Activated gamma-delta T cell treated with anti-CD3 and anti-CD28 coated beads, Interleukin-2, amount 50 U/mL, for 16 hours (primary cell): Measurements from ENCODE around the gene HLA-DPA1.

Experiments used
- DNase-seq: peaks from one replicate; pipeline ENCODE4 v3.0.0-alpha.2; 2020; ENCODE audit warnings: low read depth

Gene HLA-DPA1

DNA sequence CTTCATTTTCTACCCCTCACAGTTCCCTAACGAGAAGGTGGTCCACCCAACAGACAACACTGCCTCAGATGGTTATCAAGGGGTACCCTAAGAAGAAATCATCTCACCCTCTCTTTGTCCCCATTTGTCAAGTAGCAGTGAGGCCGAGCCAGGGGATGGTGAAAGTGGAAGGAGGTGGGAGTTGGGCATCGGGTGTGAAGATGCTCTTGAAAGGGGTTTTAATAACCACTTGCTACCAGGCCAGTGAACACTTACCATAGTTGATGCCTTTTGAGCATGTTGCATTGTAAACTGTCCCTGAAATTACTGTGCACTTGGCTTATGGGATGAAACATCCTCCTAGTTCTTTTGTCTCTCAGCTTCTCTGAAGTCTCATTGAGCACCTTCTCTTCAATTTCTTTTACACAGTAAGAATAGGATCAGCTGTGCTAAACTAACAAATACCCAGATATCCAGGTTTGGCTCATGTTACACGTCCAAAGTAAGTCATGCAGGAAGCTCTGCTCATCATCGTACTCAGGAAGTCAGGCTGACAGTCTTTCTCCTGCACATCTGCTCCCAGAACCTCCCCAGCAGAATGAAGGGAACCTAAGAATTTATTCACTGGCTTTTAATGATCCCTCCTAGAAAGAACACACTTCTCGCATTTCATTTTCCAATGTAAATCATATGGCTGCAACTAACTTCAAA, 15.6 kb upstream of the HLA-DPA1 start:
- DNase-seq: no peak

DNA sequence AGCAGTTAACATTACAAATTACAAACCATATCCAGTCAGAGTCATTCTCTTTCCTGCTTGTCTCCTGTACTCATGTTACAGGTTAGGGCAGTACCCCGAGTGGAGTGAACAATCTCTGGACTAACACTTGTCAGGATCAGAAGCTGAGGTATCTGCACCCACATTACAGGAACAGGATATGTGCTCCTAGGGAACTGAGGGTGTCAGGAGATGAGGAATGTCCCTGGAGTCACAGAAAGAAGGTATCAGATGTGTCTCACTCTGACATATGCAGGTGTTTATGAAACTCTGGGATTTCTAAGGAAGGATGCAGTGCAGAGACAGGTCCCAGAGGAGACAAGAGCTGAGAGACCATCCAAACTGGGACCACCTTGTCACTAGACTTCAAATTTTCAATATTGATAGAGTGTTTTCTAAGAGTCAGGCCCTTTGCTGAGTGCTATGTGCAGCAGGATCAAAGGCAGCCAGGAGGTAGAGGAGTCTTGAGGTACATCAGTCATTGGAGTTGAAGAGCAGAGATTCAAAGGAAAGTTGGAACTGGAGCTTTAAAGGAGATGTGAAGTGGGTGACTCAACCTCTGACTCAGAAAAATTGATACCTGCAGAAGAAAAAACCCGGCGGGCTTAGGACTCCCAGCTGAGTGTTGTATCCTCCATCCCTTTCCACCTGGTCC, 14.9 kb upstream of the HLA-DPA1 start:
- no peak for DNase-seq

DNA sequence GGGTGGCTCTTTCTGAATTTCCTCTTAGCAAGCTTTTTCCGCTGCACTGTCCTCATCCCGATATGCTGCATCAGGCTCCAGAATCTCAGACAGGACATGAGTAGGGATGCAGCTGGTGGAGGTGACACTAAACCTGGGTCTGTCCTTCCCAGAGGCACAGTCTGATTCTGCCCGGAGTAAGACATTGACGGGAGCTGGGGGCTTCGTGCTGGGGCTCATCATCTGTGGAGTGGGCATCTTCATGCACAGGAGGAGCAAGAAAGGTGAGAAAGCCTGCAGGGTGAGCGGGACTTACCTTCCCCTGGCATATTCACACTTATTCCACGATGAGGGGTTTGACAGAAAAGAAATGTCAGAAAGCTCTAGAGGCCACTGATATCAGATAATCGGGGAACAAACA, 12.2 kb upstream of the HLA-DPA1 start:
- no peak for DNase-seq

DNA sequence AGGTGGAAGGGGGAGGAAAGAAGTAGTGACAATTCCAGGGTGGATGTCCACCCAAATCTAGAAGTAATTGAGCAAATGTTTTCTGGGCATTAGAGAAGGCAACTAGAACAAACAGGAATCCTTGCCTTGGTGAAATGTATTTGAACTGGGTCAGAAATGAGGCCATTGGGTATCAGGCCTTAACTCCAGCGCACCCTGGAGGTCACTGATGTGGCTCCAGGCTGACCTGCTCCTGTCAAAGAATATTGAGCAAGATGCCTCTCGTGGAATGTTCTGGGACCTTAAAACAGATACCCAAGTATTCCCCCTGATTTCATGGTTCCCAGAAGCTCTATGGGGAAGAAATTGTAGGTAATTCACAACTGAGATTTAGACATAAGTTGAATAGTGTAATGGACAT, 9.3 kb upstream of the HLA-DPA1 start:
- no peak for DNase-seq

DNA sequence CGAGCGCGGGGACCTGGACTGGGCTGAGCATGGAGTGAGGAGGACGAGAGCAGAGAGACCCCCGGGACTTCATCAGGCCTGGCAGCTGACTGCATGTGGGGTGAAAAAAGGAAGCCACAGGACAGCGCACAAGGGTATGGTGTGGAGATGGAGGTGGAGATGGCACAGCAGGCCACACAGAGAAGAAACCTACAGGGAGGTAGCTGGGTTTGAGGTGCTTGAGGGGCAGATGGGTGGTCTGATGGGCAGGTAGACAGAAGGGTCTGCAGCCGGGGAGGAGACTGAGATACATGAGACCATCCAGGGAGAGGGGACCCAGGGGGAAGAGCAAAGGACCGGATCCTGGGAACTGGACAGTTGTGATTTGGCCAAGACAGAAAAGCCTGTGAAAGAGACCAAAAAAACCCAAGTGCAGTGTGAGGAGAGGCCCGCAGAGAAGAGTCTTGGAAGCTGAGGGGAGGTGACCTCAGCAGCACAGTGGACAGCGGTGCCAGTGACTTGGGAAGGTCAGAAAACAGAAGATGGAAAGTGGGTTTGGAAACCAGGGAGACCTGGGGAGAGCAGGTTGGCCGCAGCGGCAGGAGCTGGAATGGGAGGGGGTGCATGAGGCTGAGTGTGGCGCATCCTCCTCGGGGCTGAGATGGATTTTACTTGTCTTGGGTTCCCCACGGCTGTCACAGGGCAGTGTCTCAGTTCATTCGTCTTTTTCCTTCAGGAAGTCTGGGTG, 7.8 kb upstream of the HLA-DPA1 start:
- no peak for DNase-seq

DNA sequence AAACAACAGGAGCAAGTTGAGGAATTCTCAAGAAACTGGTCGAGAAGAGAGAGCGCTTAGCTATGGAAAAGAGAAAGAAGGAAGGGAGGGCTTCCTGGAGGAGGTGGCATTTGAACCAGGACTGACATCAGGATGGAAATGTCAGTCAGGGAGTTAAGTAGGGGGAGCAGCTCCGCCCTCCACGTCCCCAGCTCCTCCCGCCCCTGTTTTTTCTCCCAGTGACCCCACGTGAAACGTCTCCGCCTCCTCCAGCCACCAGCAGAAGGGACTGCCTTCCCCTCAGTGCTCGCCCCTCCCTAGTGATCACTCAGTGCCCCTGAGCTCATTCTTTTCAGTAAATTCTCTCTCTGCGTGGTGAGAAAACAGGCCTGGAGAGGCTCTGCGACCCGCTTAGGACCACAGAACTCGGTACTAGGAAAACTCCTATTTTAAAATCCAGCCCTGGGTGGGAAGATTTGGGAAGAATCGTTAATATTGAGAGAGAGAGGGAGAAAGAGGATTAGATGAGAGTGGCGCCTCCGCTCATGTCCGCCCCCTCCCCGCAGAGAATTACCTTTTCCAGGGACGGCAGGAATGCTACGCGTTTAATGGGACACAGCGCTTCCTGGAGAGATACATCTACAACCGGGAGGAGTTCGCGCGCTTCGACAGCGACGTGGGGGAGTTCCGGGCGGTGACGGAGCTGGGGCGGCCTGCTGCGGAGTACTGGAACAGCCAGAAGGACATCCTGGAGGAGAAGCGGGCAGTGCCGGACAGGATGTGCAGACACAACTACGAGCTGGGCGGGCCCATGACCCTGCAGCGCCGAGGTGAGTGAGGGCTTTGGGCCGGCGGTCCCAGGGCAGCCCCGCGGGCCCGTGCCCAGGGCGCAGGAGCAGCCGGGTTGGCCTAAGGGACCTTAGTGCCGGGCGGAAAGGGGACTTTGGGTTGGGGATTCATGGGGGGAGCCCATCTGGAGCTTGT, 7.0 kb upstream of the HLA-DPA1 start:
- no peak for DNase-seq

DNA sequence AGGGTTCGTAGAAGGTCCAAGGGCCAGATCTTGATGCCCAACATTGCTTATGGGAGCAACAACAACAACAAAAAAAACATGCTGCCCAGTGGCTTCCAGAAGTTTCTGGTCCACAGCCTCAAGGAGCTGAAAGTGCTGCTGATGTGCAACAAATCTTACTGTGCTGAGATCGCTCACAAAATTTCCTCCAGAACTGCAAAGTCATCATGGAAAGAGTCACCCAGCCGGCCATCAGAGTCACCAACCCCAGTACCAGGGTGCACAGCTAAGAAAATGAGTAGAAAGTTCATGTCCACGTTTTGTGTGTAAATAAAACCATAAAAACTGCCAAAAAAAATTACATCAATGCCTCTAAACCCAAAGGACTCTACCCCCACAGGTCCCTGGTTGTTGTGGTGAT, 6.1 kb upstream of the HLA-DPA1 start:
- no peak for DNase-seq

DNA sequence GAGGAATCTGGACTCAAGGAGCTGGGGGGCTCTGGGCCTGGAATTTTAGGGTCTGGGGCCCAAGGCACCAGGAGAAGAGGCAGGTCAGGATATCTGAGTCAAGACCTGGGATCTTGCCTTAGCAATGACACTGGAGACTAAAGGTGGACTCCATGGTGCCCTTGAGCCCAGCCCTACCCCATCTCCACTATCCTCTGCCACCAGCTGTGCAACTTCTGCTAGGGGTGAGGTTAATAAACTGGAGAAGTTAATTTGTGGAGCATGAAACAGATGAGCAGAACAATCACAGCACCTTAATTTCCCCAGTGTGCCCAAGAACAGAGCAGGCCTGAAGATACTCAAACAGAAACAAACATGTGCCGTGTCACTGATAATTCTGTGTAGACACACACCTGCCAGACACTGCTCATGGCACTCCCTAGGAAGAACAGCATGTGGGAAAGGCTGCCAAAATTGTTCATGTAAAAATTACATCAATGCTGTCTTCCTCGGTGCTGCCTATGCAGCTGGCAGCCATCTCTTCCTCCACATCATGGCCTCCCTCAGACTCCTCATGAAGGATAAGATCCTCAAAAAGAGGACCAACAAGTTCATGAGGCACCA, 5.6 kb upstream of the HLA-DPA1 start:
- DNase-seq: no peak

DNA sequence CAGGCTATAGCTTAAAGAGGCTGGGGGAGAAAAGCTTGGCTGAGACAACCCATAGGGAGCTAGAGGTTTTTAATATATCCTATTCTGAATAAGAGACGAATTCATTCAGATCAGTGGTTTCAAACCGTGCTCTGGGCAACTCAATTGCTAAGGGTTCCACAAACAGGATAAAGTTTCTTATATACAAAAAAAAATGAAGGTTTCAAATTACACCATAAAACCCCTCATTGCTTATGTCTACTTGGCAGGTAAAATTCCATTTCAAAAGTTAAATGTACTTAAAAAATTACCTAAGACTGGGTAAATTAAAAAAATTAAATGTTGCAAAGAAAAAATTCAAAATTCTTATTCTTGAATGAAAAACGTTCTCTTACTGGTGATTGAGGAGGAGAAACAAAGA, 5.0 kb upstream of the HLA-DPA1 start:
- no peak for DNase-seq

DNA sequence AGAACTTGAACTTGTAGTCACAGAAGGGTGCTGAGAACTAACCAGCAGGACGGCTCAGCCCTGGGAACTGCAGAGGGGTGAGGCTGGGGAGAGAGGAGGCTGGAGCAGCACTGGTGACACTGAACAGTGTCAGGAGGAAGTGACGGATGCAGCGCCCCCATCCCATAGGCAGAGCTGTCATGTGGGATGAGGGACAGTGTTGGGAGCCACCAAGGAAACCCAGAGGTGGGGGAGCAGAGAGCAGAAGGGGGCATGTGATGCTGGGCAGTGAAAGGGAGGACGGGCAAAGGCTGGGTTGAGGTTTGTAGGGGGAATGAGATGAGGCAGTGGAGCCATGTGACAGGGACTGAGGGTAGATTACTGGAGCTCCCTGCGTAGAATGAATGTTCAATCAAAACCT, 4.5 kb upstream of the HLA-DPA1 start:
- DNase-seq: no peak

DNA sequence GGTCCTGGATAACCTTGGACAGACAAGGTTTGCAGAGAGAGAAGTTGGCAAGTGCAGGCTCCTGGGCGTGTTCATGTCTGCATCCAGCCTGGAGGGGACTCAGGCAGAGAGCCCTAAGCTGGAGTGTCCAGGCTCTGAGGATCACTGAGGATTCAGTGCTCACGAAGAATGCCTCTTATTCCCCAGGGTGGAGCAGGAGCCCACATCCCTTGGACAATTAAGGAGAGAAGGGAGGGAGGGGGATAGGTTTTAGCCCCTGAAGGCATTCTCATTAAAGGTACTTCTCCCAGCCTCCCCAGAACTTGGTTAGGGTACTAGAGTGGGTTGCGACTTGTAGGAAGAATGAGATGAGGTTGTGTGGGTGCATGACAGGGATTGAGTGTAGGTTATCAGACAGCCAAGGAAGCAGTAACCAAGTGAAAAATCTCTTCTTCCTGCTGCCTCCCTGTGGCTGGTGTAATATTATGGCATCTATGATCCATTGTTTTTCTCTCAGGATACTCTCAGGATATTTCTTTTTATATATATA, 3.0 kb upstream of the HLA-DPA1 start:
- no peak for DNase-seq

DNA sequence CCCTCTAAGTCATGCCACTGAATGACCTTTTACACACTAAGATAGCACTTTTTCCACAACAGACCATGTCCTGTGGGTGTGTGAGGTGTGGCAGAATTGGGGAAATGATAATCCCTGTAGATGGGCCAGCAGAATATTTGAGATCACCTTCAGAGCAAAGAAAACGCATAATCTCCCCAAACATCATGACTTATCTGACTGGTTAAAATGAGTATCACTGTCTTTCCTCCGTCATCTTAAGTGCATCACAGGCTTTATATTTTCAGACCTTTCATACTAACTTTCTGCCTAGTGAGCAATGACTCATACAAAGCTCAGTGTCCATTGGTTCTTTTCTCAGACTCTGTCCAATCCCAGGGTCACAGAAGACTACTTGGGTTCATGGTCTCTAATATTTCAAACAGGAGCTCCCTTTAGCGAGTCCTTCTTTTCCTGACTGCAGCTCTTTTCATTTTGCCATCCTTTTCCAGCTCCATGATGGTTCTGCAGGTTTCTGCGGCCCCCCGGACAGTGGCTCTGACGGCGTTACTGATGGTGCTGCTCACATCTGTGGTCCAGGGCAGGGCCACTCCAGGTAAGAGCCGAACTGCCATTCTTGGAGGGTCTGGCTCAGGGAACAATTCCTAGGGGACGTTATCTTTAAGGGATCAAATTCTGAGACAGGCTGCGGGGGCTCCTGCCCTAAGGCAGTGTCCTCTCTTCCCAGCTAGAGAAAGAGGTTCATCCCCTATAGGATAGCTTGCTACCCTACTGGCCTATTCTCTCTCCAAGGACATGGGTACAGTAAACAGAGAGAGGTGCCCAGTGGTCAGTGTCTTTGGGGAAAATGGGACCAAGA, 2.3 kb upstream of the HLA-DPA1 start, which contains the start of gene HLA-DPB1:
Gene HLA-DPB1, plus strand, starts transcription at position 423 of the 838 bp plus-strand sequence. Its CDS starts 52 bp downstream, at position 475.
- no peak for DNase-seq

DNA sequence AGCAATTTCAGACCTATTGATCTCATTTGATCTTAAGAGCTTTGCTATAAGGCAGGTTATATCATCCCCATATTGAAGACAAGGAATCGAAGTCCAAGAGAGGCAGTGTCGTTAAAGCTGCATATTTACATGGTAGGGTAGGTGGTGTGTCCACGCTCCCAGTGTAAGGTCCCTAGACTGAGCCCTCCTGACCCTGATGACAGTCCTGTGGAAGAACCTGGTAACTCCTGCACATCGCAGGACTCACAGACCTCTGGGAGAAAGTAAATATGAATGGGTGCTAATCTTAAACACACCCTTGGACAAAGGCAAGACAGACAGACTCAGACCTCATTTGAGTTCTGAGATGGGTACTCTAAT, 1.7 kb upstream of the HLA-DPA1 start:
- DNase-seq: no peak

DNA sequence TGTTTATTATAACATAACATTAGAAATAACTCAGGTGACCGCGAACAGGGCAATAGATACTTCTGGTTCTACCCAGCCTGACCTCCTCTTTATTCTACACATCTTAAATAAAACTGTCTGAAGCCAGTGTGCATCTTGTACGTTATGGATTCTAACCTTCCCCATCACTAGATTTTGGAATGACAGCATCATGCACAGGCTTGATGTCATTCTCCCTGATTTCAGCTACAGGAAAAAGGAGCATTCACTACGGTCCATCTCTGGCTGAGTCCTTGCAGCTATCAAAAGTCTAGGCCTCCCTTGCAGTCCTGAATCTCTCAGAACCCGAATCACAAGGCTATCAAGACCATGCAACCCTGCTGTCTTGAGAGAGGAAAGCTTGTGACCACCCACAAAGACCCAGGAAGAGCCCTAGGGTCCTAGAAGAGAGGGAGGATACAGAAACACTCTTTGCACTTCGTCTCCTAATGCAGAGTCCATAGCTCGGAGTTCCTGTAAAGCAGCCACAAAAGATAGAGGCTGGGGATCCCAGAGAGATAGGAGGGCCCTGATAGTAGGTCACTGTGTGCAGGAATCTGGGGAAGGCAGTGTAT, 845 bp downstream of the HLA-DPA1 start:
- no peak for DNase-seq

DNA sequence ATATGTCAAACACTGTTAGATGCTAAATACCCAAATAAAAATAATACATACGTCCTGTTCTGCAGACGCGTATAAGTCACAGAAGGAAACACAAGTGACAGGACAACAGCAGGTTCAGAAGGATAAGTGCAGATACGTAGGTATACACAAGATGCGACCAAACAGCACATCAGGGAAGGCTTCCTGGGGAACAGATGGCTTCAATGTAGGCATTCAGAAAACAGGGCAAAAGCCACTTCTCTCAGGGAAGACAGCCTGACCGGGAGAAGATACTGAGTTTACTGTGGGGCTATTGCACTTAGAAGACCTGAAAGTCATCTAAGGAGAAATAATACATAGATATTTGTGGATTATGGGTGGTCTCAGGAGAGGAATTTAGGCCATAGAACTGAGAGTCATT, 1.9 kb downstream of the HLA-DPA1 start:
- no peak for DNase-seq

DNA sequence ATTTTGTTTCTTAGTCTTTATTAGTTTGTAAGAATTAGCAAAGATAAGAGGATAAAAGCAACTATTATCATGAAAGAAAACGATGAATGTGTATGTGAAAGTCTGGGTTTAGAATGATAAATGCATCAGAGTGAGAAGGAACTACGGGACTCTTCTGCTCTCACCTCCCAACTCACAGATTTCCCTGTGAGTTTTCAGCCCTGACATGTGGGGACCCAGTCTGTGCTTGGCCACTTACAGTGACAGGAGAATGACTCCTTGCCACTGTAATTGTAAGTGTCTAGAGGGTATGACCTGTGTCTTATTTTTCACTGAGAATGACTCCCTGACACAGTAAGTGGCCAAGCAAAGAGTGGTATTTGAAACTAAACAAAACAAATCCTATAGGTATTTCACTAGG, 2.5 kb downstream of the HLA-DPA1 start:
- no peak for DNase-seq

DNA sequence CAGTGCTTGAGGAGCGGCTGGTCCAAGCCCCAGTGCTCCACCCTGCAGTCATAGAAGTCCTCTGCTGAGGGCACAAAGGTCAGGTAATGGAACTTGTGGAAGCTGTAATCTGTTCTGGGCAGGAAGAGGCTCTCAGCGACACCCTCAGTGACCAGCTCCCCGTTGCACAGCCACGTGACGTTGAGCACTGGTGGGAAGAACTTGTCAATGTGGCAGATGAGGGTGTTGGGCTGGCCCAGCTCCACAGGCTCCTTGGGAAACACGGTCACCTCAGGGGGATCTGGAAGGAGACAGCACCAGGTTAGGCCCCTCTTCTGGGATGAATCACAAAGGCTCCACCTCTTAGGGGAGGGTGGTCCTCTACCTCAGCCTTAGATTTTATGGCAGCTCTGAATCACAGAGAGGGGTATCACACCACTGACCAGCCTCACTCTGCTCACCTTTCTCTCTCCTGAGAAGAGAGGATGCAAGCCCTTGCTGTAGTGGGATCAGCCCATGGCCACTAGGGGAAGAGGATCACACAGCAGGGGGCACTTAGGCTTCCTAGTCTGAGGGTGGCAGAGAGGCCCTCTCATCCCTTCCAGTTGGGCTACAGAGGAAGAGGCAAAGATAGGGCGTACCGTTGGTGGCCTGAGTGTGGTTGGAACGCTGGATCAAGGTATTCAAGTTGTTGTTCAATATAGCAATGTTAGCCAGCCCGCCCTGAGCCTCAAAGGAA, 4.3 kb downstream of the HLA-DPA1 start:
- DNase-seq: no peak

DNA sequence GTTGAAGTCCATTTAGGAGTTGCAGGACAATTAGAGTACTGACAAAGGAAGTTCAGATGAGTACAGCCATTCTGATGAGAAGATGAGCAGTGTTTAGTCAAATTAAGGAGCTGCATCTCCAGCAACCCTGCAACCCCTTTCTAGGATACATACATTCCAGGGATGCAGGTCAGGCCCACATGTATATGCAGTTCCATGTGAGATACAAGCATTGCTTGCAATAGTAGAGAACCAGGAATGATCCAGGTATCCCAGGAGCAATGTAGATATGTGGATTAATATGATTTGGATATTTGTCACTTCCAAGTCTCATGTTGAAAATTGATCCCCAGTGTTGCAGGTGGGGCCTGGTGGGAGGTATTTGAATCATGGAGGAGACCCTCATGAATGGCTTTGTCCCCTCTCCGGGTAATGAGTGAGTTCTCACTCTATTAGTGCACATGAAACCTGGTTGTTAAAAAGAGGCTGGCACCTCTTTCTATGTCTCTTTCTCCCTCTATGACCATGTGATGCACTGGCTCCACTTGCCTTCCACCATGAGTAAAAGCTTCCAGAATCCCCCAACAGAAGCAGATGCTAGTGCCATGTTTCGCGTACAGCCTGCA, 6.4 kb downstream of the HLA-DPA1 start:
- no peak for DNase-seq

DNA sequence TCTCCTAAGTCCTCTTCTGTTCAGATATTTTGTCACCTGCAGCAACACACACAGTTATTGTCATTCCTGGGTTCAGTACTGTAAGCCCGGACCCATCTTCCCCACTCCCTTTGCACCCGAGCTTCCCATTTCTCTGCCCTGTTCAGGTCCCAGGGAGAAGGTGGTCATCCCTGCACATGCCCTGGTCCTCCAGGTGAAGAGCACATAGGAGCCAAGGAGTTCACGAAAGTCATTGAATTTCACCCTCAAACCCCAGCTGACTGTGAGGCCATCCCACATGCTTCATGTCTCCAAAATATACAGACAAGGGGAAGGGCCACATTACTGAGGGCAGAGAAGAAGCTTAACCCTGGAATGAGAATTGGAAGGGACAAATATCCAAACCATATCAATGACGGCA, 8.1 kb downstream of the HLA-DPA1 start:
- no peak for DNase-seq
